ENCODE results near the gene LRRC4C. TPM values are rescaled to one million over a fixed set of nuclear protein-coding genes. Genes with fewer than 3 reads are reported as not detected.

LRRC4C gene
- total RNA-seq, 1 donor, result 0.27 TPM

GRCh38 chr11:41245184-41245583 lies 214.3 kb downstream of the LRRC4C start:
- TF ChIP-seq, protein P1, sequence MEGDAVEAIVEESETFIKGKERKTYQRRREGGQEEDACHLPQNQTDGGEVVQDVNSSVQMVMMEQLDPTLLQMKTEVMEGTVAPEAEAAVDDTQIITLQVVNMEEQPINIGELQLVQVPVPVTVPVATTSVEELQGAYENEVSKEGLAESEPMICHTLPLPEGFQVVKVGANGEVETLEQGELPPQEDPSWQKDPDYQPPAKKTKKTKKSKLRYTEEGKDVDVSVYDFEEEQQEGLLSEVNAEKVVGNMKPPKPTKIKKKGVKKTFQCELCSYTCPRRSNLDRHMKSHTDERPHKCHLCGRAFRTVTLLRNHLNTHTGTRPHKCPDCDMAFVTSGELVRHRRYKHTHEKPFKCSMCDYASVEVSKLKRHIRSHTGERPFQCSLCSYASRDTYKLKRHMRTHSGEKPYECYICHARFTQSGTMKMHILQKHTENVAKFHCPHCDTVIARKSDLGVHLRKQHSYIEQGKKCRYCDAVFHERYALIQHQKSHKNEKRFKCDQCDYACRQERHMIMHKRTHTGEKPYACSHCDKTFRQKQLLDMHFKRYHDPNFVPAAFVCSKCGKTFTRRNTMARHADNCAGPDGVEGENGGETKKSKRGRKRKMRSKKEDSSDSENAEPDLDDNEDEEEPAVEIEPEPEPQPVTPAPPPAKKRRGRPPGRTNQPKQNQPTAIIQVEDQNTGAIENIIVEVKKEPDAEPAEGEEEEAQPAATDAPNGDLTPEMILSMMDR (IDR thresholded peaks at IDR 0.05; ENCODE audit: insufficient read depth, low read length), result no peak
- no peak for DNase-seq (ENCODE audit: low read depth)
- no peak overlapping the region for H3K4me3 ChIP-seq (ENCODE audit: low read depth, low read length)

DNA sequence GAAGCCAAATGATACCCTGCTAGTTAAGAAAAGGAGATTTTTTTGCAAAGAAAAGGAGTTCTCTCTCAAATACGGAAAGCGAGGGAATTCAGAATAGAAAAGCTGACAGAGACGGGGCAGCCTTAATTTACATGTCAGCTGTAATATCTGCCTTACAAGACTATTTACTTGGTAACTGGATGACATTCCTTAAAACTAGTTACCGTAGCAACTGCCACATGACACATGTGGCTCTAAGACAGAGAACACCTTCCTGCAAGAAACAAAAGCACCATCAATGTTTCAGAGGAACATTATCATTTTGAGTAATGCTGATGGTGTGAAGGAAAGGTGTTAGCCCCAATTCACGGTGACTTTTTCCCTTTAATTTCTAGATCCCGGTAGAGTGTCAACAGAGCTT lies 222.1 kb downstream of the LRRC4C start:
- TF ChIP-seq, protein P1 (IDR thresholded peaks at IDR 0.05; ENCODE audit: insufficient read depth, low read length), result no peak
- no peak overlapping the region for H3K4me3 ChIP-seq (ENCODE audit: low read depth, low read length)
- no peak for DNase-seq (ENCODE audit: low read depth)

DNA sequence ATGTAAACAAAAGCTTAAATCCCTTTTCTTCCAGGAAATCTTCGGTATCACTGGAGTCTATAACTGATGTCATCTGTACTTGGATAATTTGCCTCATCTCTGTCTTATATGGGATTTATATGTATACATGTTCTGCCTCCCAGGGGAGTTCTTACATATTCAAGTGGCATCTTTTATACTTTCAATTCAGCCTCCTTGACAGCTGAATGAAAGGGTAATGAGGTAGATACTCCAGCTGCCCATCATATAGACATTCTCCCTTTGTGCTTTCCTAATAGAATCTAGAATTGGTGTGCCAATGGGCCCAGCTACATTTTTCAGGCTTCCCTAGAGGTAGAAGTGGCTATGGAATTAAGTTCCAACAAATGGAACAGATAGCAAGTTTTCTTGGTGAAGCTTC lies 223.8 kb downstream of the LRRC4C start:
- DNase-seq (ENCODE audit: low read depth), result no peak
- TF ChIP-seq, protein P1 (IDR thresholded peaks at IDR 0.05; ENCODE audit: insufficient read depth, low read length), result no peak
- no peak overlapping the region for H3K4me3 ChIP-seq (ENCODE audit: low read depth, low read length)

GRCh38 chr11:41225856-41226633 lies 233.4 kb downstream of the LRRC4C start:
- TF ChIP-seq, protein P1 (IDR thresholded peaks at IDR 0.05; ENCODE audit: insufficient read depth, low read length), result no peak
- DNase-seq (ENCODE audit: low read depth), result no peak
- no peak overlapping the region for H3K4me3 ChIP-seq (ENCODE audit: low read depth, low read length)

GRCh38 chr11:41222236-41222635 lies 237.2 kb downstream of the LRRC4C start:
- TF ChIP-seq, protein P1 (IDR thresholded peaks at IDR 0.05; ENCODE audit: insufficient read depth, low read length), result no peak
- no peak for DNase-seq (ENCODE audit: low read depth)
- H3K4me3 ChIP-seq (ENCODE audit: low read depth, low read length), result no peak overlapping the region

- TF ChIP-seq, protein P1 (IDR thresholded peaks at IDR 0.05; ENCODE audit: insufficient read depth, low read length), result no peak
- no peak for DNase-seq (ENCODE audit: low read depth)
- no peak overlapping the region for H3K4me3 ChIP-seq (ENCODE audit: low read depth, low read length)
These were observed 253.1 kb downstream of the LRRC4C start for GRCh38 chr11:41206388-41206787.

DNA sequence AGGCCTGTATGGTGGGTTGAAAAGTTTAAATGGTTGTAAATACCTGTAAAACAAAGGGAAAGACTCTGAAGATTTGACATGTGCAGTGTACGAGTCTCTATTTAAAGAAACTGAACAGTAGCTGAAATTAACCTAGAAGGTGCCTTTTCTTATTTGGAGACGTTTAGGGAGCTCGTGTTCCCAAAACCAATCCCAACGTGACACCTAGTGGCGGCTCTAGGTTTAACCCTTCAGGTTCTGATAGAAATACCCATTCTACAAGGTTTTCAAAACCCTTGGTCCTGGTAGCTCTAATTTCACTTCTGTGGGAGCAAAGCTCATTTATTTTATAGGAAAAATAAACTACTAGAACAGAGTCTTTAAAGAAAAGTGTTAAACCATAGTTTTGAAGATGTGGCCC lies 258.3 kb downstream of the LRRC4C start:
- H3K4me3 ChIP-seq (ENCODE audit: low read depth, low read length), result no peak overlapping the region
- DNase-seq (ENCODE audit: low read depth), result no peak
- TF ChIP-seq, protein P1 (IDR thresholded peaks at IDR 0.05; ENCODE audit: insufficient read depth, low read length), result no peak
